NCI-H2196 treated with DMSO at 0.1 percent for 48 hours (cell line): ENCODE measurements around the gene EFCAB7.
A peak's percentile ranks its signal among the peaks of the same experiment; 100 is the strongest.
"Not testable (repeated sequence)": the region's sequence is repeated elsewhere in the genome, so short reads cannot be mapped to it uniquely, and the experiment has no call there.

Experiments used
- DNase-seq: peaks from one replicate; lab custom pipeline; 2025; ENCODE audit not compliant: unreplicated experiment; lab: John Stamatoyannopoulos, UW

The EFCAB7 gene

DNA sequence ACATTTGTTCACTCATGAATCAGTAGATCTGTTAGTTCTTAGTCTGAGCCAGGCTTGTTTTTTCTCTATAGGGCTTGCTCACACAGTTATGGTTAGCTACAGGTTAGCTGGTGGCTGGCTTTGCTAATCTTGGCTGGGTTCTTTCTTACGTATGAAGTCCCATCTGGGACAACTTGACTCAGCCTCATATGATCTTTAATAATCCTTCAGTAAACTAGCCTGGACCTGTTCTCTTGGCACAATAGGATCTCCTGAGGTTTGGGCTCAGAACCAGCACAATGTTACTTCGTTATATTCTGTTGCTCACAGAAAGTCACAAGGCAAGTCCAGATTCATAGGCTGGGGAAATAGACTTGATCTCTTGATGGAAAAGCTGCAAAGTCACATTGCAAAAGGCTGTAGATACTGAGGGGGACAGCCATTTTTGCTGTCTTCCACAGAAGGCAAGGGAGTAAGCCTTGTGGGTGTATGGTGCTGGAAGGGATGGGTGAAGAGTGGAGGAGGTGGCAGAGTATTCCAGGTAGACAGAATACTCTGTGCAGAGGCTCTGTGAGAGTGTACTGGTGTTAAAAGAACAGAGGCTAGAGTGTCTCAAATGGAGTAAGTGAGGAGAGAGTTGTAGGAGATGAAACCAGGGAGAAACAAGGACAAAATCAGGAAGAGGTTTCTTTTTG lies 24.4 kb downstream of the EFCAB7 start:
- DNase-seq, result no peak

DNA sequence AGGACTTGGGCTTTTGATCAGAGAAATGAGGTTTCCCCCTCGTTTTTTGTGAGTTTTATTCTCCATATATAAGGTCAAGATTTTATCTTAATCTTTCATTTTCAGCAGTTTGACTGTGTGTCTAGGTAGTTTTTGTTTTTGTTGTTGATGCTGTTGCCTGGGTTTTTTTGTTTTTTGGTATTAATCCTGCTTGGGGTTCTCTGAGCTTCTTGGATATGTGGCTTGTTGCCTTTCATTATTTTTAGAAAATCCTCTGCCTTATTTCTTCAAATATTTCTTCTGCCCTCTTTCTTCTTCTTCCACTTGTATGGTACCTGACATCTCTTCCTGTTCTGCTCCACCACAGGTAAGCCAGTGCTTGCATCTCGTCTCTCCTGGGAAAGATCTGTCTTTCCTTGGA lies 25.0 kb downstream of the EFCAB7 start:
- DNase-seq, result no peak

DNA sequence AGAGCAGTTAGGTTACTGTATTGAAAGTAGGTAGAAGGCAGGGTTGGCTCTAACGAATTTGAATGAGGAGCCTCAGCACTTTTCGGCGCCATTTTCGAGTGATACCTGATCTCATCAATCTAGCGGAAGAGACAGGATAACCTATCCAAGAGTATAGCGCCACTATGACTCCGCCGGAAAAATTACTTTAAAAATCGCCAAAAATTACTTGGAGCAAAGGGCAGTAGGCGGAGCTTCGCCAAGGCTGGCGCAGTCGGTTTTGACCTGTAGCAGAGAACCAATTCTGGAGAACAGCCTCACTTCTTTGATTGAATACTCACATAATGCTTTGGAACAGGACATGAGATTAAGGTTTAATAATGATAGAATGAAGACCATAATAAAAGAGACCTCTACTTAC lies 25.6 kb downstream of the EFCAB7 start:
- no peak for DNase-seq

DNA sequence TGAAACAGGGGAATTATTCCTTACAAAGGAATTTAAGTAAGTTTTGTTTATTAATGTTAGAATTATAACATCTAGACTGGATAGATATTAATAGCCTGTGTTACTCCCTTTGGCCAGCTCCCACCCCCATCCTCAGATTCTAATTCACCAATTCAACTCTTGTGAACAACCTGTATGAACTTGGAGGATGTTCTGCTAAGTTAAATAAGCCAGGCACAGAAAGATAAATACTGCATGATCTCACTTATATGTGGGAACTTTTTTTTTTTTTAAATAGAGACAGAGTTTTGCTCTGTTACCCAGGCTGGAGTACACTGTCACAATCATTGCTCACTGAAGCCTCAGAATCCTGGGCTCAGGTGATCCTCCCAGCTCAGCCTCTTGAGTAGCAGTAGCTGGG lies 32.2 kb downstream of the EFCAB7 start:
- no peak for DNase-seq

DNA sequence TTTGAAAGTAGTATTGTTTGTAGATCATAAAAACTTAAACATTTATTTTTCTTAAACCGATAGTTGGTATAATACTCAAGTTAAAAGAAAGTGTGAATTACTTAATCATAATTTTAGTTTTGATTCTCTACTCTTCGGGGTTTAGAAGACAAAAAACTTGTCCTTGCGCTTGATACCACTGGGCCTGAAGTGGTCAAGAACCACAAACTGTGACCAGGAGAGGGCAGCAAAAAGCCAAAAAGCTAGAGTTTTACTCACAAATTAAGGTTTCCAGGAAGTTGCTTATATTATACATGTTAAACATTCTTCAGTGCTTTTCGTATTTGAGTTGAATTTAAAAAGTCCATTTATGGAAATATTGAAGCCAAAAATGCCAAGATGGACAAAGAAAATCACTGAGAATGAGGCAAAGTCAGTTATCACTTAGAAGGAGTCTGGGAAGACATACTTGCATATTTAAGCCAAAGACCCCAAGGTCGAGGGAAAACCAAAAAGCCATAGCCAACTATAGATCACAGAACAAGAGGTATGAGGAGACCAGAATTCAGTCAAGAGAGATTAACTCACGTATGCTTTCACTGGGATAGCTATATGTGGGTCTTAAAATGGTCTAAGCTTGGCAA lies 34.2 kb downstream of the EFCAB7 start:
- DNase-seq, result no peak

DNA sequence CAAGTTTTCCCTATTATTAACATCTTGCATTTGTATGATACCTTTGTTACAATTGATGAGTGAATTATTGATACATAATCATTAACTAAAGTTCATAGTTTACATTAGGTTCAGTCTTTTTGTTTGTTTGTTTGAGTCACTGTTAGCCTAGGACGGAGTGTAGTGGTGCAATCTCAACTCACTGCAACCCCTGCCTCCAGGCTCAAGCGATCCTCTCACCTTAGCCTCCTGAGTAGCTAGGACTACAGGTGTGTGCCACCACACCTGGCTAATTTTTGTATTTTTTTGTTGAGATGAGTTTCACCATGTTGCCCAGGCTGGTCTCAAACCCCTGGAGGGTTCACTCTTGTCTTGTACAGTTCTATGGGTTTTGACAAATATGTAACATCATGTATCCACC lies 36.0 kb downstream of the EFCAB7 start:
- DNase-seq, result no peak

DNA sequence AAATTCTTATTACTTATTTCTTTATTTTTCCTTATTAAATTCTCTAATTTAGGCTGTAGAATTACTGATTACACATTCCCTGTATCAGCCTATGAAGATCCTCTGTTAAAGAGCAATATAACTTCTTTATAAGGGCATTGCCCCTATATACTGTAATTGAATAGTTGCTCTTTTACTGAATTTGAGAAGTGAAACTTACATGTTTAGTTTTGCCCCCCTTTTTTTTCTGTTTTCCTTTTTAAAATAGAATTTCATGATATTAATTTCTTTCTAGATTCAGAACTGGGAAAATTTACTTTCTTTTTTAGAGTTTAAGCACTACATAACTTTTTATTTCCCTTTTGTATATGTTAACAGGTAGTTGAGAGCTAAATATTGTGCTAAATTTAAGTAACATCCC lies 40.4 kb downstream of the EFCAB7 start:
- DNase-seq, result no peak

DNA sequence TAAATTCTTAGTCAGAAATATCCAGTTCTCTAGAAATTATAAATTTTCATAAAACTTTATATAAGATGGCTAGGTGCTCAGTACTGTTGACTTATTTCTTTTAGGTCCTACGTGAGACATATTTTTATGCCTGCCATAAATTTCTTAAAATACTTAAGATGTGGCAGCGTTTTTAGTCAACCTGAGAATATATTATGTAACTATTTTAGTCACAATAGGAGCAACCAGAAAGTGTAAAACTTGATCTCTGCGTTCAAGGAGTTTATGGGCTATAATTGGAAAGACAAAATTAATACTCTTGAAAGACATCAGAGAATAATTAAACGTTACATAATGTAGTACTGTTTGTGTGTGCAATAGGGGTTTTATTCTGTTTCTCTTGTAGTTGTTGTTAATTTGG lies 45.7 kb downstream of the EFCAB7 start:
- no peak for DNase-seq

DNA sequence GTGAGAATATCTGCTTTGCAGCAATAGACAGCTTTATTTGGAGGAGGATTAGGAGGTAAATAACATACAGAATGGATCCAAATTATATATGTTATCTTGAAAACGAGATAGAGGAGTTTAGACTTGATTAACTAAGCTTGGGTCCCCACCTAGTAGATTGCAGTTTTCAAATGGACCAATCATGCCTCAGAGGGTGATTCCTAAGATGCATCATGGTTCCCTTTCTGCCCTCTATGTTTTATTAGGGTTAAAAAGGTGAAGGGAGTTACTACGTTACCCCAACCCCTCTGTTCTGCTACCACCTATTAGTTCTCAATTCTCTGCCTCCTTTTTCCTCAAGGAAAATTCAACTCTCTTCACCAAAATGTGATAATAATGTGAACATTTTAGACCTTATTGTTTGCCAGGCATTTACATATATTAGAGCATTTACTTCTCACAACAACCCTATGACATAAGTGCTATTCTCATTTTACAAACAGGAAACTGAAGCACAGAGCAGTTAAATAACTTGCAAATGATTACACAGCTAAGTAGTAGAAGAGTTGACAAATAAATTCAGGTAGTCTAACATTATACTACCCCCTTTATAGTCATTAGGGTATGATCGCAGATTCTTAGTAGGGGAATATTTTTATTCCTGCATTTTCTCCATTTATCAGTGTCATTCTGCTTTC lies 46.5 kb downstream of the EFCAB7 start:
- no peak for DNase-seq

DNA sequence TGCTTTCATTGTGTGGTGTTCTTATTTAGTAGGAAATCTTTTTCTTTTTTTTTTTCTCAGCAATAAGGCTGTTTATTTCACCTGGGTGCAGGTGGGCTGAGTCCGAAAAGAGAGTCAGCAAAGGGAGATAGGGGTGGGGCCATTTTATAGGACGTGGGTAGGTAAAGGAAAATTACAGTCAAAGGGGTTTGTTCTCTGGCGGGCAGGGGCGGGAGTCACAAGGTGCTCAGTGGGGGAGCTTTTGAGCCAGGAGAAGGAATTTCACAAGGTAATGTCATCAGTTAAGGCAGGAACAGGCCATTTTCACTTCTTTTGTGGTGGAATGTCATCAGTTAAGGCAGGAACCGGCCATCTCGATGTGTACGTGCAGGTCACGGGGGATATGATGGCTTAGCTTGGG lies 49.4 kb downstream of the EFCAB7 start:
- DNase-seq, result not testable (repeated sequence)

DNA sequence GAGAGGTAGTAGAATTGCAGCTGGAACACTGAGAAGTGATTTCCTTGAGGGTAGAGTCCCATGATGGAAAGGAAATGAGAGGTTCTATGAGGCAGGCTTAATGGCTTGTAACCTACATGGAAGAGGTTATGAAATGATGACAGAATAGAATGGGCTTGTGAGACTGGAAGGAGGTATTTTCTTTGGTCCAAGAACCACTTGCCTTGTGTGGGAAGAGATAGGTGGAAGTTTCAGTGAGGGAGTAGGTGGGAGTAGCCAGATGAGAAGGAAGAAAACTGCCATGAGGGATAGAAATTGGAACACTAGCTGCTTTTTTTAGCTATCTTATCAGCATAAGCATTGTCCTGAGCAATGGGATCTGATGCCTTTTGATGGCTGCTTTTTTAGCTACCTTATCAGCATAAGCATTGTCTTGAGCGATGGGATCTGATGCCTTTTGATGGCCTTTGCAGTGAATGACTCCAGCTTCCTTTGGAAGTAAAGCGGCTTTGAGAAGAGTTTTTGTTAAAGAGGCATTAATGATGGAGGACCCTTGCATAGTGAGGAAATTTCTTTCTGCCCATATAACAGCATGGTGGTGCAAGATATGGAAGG lies 51.0 kb downstream of the EFCAB7 start:
- not testable (repeated sequence) for DNase-seq

DNA sequence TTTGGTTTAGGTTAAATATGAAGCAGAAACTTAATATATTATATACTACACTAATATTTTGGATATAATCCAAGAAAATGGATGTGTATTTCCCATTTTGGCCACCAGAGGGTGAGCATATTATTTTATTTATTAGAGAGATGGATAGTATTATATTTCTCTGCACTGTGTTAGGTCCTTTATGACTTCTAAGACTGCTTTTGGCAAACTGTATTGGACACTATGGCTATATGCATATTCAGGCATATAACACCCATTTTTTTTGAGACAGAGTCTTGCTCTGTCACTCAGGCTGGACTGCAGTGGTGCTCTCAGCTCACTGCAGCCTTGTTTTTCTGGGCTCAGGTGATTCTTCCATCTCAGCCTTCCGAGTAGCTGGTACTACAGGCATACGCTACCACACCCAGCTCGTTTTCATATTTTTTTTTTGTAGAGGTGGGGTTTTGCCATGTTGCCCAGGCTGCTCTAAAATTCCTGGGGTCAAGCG lies 52.1 kb downstream of the EFCAB7 start:
- DNase-seq, result no peak

DNA sequence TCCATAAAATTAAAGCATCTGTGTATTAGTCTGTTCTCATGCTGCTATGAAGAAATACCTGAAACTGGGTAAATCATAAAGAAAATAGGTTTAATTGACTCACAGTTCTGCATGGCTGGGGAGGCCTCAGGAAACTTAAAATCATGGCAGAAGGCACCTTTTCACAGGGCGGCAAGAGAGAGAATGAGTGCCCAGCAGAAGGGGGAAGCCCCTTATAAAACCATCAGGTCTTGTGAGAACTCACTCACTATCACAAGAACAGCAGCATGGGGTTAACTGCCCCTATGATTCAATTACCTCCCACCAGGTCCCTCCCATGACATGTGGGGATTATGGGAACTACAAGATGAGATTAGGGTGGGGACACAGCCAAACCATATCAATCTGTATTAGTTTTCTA lies 63.0 kb downstream of the EFCAB7 start:
- DNase-seq, result not testable (repeated sequence)

DNA sequence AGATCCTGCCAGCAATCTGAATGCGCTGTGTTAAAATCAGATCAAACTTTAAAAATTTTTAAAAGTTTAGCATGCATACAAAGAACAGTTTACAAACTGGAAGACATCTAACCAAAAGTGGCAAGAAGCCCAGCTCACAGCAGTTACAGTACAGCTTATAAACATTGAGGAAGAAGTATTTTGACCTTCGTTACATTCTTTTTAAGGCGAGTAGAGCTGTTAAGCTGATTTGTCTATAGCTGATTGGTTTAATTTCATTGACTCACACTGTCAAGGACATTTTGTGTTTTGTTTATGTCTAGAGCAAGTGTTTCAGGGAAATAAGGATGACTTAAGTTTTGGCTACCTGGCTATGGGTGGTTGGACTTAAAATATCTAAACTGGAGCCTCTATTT lies 66.8 kb downstream of the EFCAB7 start:
- DNase-seq, result no peak

DNA sequence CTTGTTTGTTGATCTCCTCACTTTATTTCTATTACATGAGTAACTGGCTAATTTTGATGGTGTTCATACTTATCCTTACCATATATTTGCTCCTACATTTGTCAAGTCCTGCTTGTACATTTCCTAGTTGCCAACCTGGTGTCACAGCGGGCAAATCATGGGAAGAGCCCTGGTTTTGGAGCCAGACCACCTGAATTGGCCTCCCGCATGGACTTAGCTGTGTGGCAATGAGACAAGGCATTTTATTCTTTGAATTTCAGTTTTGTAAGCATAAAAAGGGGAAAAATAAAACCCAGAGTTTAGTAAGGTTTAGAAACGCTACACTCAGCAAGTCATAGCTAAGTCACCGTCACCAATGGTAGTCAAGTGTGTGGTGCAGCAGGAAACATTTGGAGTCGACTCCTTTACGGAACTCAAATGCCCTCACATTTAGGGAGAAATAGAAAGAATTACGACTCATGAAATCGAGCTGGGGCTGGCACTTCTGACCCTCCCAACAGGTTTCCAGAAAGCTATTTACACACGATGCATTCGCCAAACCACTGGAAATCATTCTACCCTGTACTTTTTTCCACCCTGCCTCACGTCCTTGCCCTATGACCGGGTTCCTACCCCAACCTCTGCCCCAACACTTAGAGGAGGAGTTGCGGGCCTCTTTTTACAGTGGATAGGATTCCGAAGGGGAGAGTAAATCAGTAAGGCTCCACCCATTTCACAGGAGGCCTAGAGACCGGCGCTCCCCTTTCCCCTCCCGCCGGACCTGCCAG lies 69.4 kb downstream of the EFCAB7 start:
- no peak for DNase-seq

DNA sequence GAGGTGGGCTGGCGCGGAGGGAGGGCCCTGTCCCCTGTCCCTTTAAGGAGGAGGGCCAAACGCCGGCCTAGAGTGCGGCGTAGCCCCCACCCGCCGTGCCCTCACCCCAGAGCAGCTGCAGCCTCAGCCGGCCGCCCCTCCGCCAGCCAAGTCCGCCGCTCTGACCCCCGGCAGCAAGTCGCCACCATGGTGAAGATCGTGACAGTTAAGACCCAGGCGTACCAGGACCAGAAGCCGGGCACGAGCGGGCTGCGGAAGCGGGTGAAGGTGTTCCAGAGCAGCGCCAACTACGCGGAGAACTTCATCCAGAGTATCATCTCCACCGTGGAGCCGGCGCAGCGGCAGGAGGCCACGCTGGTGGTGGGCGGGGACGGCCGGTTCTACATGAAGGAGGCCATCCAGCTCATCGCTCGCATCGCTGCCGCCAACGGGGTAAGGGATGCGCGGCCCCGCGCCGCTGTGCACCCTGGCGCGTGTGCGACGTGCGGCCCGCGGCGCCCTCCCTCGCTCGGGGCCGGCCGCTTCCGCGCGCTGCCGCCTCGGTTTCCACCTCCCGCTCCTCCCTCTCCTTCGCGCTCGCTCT lies 70.1 kb downstream of the EFCAB7 start, which contains the start of gene PGM1:
Gene PGM1, plus strand, starts transcription at position 109 of the 583 bp plus-strand sequence. Its CDS starts 78 bp downstream, at position 187.
- DNase-seq, result peak; percentile 60

DNA sequence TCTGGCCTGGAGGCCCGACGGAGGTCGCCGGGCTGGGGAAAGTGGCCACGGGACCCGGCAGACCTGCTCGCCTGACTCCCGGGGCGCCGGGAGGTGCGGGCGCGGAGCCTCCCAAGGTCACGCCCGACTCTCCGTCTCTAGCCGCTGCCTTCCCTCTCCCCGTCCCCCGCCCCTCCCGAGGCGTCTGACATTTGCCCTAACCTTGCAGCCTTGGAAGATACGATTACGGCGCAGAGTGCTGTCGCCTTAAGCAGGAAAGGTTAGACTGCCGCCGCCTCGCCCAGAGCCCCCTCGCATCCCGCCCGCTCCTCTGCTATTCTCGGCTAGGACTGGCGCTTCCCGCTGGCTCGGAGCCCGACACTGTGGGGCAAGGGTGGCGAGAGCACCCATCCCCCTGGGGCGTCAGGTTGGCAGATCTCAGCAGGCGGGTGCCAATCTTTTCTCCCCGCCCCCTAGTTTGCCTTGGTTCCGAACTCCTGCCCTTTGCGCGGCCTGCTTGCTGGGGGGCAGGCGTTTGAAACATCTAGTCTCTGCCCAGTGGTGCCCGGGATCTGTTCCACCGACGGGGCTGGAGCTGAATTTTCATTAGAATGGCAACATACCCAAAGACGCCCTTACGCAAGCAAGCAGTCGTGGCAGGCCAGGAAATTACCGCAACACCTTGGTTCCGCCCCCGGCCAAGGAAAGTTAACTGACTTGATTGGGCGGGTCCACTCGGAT lies 70.7 kb downstream of the EFCAB7 start:
- peak; percentile 60 for DNase-seq

DNA sequence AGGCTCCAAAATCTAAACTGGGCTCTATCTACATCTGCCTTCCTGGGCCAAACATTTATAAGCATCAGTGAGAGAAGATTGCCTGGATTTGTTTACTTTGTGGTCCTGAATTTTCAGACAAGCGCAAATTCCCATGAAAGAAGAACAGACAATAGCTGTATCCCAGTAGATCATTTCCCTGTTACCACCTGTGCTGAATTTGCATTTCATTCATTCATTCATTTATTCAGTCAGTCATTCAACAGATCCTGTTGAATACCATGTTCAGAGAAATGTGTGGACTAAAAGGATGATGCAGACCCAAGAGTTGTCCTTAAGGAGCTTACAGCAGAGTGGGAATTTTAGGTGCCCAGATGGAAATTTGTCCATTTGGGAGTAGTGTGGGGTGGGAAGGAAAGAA lies 72.1 kb downstream of the EFCAB7 start:
- no peak for DNase-seq

DNA sequence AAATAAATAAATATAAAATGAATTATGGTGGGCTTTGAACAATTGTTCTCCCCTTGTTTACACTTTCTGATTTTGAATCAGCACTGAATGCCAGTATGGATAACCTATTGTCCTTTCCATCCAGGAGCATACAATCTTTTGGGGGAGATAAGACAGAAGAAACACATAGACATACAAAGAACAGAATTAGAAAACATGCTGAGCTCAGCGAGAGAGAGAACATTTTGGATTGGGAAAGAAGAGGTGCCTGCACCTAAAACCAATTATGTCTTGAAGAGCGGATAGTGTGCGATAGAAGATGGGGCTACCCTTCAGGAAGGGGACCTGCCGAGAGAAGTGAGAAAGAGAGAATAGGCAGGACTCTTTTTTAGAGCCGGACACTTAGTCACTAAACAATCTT lies 76.5 kb downstream of the EFCAB7 start:
- no peak for DNase-seq

DNA sequence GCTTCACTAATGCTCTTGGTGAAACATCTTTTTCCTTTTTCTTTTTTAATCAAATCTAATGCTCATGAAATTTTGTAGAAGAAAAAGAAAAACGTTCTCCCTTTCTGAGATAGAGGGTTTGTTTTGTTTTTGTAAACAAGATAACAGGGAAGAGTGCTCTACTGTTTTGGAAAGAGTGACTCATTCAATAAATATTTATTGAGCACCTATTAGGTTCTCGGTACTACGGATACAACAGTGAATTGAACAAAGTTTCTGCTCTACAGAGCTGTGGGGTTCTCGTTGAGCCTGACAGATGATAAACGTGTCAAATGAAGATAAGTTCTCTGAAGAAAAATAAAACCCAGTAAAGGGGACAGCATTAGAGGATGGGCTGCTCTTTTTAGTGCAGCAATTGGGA lies 76.9 kb downstream of the EFCAB7 start:
- no peak for DNase-seq
